H9 (cell line): Measurements from ENCODE around the gene LTBP2. TPM values are rescaled to one million over a fixed set of nuclear protein-coding genes. Genes with fewer than 3 reads are reported as not detected.

Source experiments
- DNase-seq: peaks from one replicate; pipeline ENCODE4 v3.0.0-alpha.2; 2017
- H2AFZ ChIP-seq: one replicate; pipeline ENCODE4 v1.6.1; 2013; ENCODE audit warnings: mild to moderate bottlenecking, low read length, control low read depth, moderate library complexity
- H2AK5ac ChIP-seq: 2 replicates; pipeline ENCODE4 v1.6.1; 2013; ENCODE audit warnings: low read length, control low read depth, mixed read lengths; ENCODE audit not compliant: insufficient read length
- H2BK120ac ChIP-seq: one replicate; pipeline ENCODE4 v1.6.1; 2013; ENCODE audit warnings: low read depth, mild to moderate bottlenecking, low read length, control low read depth, inconsistent platforms; ENCODE audit not compliant: poor library complexity, severe bottlenecking
- H2BK12ac ChIP-seq: 2 replicates; pipeline ENCODE4 v1.6.1; 2013; ENCODE audit warnings: low read length, control low read depth, mixed read lengths, low read depth; ENCODE audit not compliant: insufficient read length
- H2BK15ac ChIP-seq: 2 replicates; pipeline ENCODE4 v1.6.1; 2013; ENCODE audit warnings: low read depth, low read length, control low read depth
- H2BK20ac ChIP-seq: one replicate; pipeline ENCODE4 v1.6.1; 2013; ENCODE audit warnings: low read depth, mild to moderate bottlenecking, low read length, control low read depth, inconsistent platforms; ENCODE audit not compliant: poor library complexity, severe bottlenecking
- H2BK5ac ChIP-seq: 2 replicates; pipeline ENCODE4 v1.6.1; 2013; ENCODE audit warnings: low read length, control low read depth, mixed read lengths; ENCODE audit not compliant: insufficient read length
- H3K14ac ChIP-seq: 2 replicates; pipeline ENCODE4 v1.6.1; 2013; ENCODE audit warnings: low read length, control low read depth; ENCODE audit not compliant: insufficient read depth
- H3K18ac ChIP-seq: 2 replicates; pipeline ENCODE4 v1.6.1; 2013; ENCODE audit warnings: low read depth, mild to moderate bottlenecking, mixed read lengths, low read length, control low read depth; ENCODE audit not compliant: insufficient read length
- H3K23ac ChIP-seq: 2 replicates; pipeline ENCODE4 v1.6.1; 2013; ENCODE audit warnings: low read length, control low read depth, mixed read lengths, low read depth; ENCODE audit not compliant: insufficient read length
- H3K23me2 ChIP-seq: 2 replicates; pipeline ENCODE4 v1.6.1; 2013; ENCODE audit warnings: low read depth, mild to moderate bottlenecking, mixed read lengths, low read length, control low read depth; ENCODE audit not compliant: insufficient read length, poor library complexity, severe bottlenecking
- H3K27ac ChIP-seq: 2 replicates; pipeline ENCODE4 v1.5.1; 2013; ENCODE audit warnings: low read length, control low read depth, mixed read lengths, low read depth; ENCODE audit not compliant: insufficient read length
- H3K27me3 ChIP-seq: 2 replicates; pipeline ENCODE4 v1.6.1; 2013; ENCODE audit warnings: low read length, control low read depth, inconsistent platforms; ENCODE audit not compliant: insufficient read depth
- H3K4ac ChIP-seq: 2 replicates; pipeline ENCODE4 v1.6.1; 2013; ENCODE audit warnings: low read depth, mild to moderate bottlenecking, control low read depth, inconsistent platforms, low read length, moderate library complexity
- H3K4me1 ChIP-seq: 2 replicates; pipeline ENCODE4 v1.6.1; 2013; ENCODE audit warnings: low read length, control low read depth, inconsistent platforms; ENCODE audit not compliant: insufficient read depth
- H3K4me2 ChIP-seq: 2 replicates; pipeline ENCODE4 v1.6.1; 2013; ENCODE audit warnings: low read length, control low read depth, mixed read lengths; ENCODE audit not compliant: insufficient read length, insufficient read depth
- H3K56ac ChIP-seq: 2 replicates; pipeline ENCODE4 v1.6.1; 2013; ENCODE audit warnings: low read depth, mild to moderate bottlenecking, mixed read lengths, low read length, control low read depth; ENCODE audit not compliant: insufficient read length
- H3K79me1 ChIP-seq: 2 replicates; pipeline ENCODE4 v1.6.1; 2013; ENCODE audit warnings: low read depth, mild to moderate bottlenecking, moderate library complexity, low read length, control low read depth, inconsistent platforms; ENCODE audit not compliant: insufficient read depth, poor library complexity, severe bottlenecking
- H3K79me2 ChIP-seq: 2 replicates; pipeline ENCODE4 v1.6.1; 2013; ENCODE audit warnings: low read length, control low read depth, inconsistent platforms; ENCODE audit not compliant: insufficient read depth
- H3K9ac ChIP-seq: 2 replicates; pipeline ENCODE4 v1.6.1; 2013; ENCODE audit warnings: low read length, control low read depth, mixed read lengths; ENCODE audit not compliant: insufficient read length; ENCODE audit errors: extremely low read depth
- H3K9me3 ChIP-seq: one replicate; pipeline ENCODE4 v1.6.1; 2013; ENCODE audit warnings: low read depth, low read length, inconsistent platforms; ENCODE audit not compliant: control insufficient read depth
- H3T11ph ChIP-seq: one replicate; pipeline ENCODE4 v1.6.1; 2013; ENCODE audit warnings: mild to moderate bottlenecking, low read length, control low read depth, inconsistent platforms
- H4K20me1 ChIP-seq: one replicate; pipeline ENCODE4 v1.6.1; 2013; ENCODE audit not compliant: control insufficient read depth, insufficient read length, insufficient read depth
- H4K5ac ChIP-seq: 2 replicates; pipeline ENCODE4 v1.6.1; 2013; ENCODE audit warnings: low read depth, mild to moderate bottlenecking, mixed read lengths, low read length, control low read depth; ENCODE audit not compliant: insufficient read length
- H4K8ac ChIP-seq: replicated peaks from 2 replicates; pipeline ENCODE4 v1.6.1; 2013; ENCODE audit warnings: low read length, control low read depth, mixed read lengths, low read depth; ENCODE audit not compliant: insufficient read length
- H4K91ac ChIP-seq: 2 replicates; pipeline ENCODE4 v1.6.1; 2013; ENCODE audit warnings: low read depth, mild to moderate bottlenecking, moderate library complexity, mixed read lengths, low read length, control low read depth; ENCODE audit not compliant: insufficient read length
- H3K27ac Mint-ChIP-seq, 3 experiments: 2 replicates in 2 of 3; 3 replicates in 1 of 3; pipeline ENCODE4 v1.8.0; 2020 to 2021; ENCODE audit warnings: mixed read lengths in 3 of 3, mild to moderate bottlenecking in 1 of 3, moderate library complexity in 1 of 3
- H3K27me3 Mint-ChIP-seq: 2 replicates; pipeline ENCODE4 v1.8.0; 2021; ENCODE audit warnings: low read depth, mild to moderate bottlenecking, moderate library complexity, mixed read lengths
- H3K36me3 Mint-ChIP-seq, 3 experiments: 2 replicates in 2 of 3; 3 replicates in 1 of 3; pipeline ENCODE4 v1.8.0; 2020 to 2021; ENCODE audit warnings: low read depth in 3 of 3, mixed read lengths in 3 of 3; ENCODE audit not compliant: insufficient read depth in 1 of 3
- H3K4me1 Mint-ChIP-seq, 2 experiments: 2 replicates each; pipeline ENCODE4 v1.8.0; 2020; ENCODE audit warnings: mixed read lengths in 2 of 2
- H3K4me3 Mint-ChIP-seq, 2 experiments: 2 replicates in 1 of 2; 3 replicates in 1 of 2; pipeline ENCODE4 v1.8.0; 2020 to 2021; ENCODE audit warnings: mild to moderate bottlenecking in 2 of 2, mixed read lengths in 2 of 2, moderate library complexity in 1 of 2
- H3K9me3 Mint-ChIP-seq, 2 experiments: 2 replicates in 1 of 2; 3 replicates in 1 of 2; pipeline ENCODE4 v1.8.0; 2020; ENCODE audit warnings: mild to moderate bottlenecking in 2 of 2, mixed read lengths in 2 of 2, moderate library complexity in 1 of 2
- CTCF ChIP-seq: fragments of 200-600 bp; sonication (generic); conservative IDR thresholded peaks from 3 replicates; pipeline ENCODE4 v1.8.0; 2021; ENCODE audit warnings: antibody characterized with exemption, mild to moderate bottlenecking
- WGBS: extraction: QIAGEN DNeasy Blood & Tissue Kit; methylation state at CpG from one replicate; pipeline ENCODE4 v1.1.7; 2013; ENCODE audit warnings: missing lambda C conversion rate, low lambda C conversion rate, mixed read lengths; ENCODE audit not compliant: insufficient read length; ENCODE audit errors: extremely low coverage; 5-methylcytosine and 5-hydroxymethylcytosine counted together
- total RNA-seq: library from RNA; stranded (reverse); gene quantifications from 2 replicates; pipeline ENCODE4 v1.2.1, GENCODE V29; 2021

Gene LTBP2
- total RNA-seq, 1 experiment from 2014 or later: 0.77 TPM

- H2BK5ac ChIP-seq: no peak overlapping the region
- Mint-ChIP-seq H3K4me3 (no peak overlapping the region), H3K27me3 (no peaks in the 10 kb centered on the region; the same call in none of the 2 replicates), H3K9me3 (no peaks in the 10 kb centered on the region), H3K36me3 (no peaks in the 10 kb centered on the region), H3K27ac (no peak overlapping the region; a peak in 1 of 7 replicates), H3K4me1 (peaks cover 0 to 9% of the 10 kb centered on the region in 2 experiments; a peak in 2 of 4 replicates)
- H2BK20ac ChIP-seq: no peak overlapping the region
- TF ChIP-seq CTCF: no peak
- no peak overlapping the region for H2AK5ac ChIP-seq
- no peaks in the 10 kb centered on the region for H4K20me1 ChIP-seq
- H2BK120ac ChIP-seq: no peak overlapping the region
- H3K18ac ChIP-seq: no peak overlapping the region
- H3K27me3 ChIP-seq: no peaks in the 10 kb centered on the region
- H3K23me2 ChIP-seq: no peaks in the 10 kb centered on the region
- H2AFZ ChIP-seq: peak overlapping the region; percentile 94
- H4K8ac ChIP-seq: no peak overlapping the region
- H3T11ph ChIP-seq: no peak overlapping the region
- no peak overlapping the region for H4K91ac ChIP-seq
- H3K4ac ChIP-seq: no peak overlapping the region
- no peaks in the 10 kb centered on the region for H3K79me1 ChIP-seq
- no peak overlapping the region for H4K5ac ChIP-seq
- WGBS: no CpG with 5 or more reads among the region's 3 CpGs
- DNase-seq: peak; percentile 51
- no peak overlapping the region for H3K27ac ChIP-seq
- H3K56ac ChIP-seq: no peak overlapping the region
- no peak overlapping the region for H3K4me2 ChIP-seq
- H3K14ac ChIP-seq: no peak overlapping the region
- H3K79me2 ChIP-seq: no peaks in the 10 kb centered on the region
- H3K9me3 ChIP-seq: no peaks in the 10 kb centered on the region
- H2BK12ac ChIP-seq: no peak overlapping the region
- no peak overlapping the region for H3K9ac ChIP-seq
- H3K23ac ChIP-seq: no peak overlapping the region
- no peaks in the 10 kb centered on the region for H3K4me1 ChIP-seq
- no peak overlapping the region for H2BK15ac ChIP-seq
Observed at GRCh38 chr14:74562515-74563232, 49.4 kb downstream of the LTBP2 start.
